Large intestine (tissue), 3 donors: ENCODE measurements around the gene WDR53. TPM values are rescaled to one million over a fixed set of nuclear protein-coding genes. Genes with fewer than 3 reads are reported as not detected.

ENCODE experiments used
- DNase-seq, 2 donors: peaks; one replicate each; pipeline versions ENCODE4 v3.0.0 to v3.0.0-alpha.2; 2013
- H3K27ac ChIP-seq: one replicate; pipeline ENCODE4 v1.5.1; 2013; ENCODE audit warnings: low read length
- H3K27me3 ChIP-seq: 2 replicates; pipeline ENCODE4 v1.6.1; 2013; ENCODE audit warnings: low read length; ENCODE audit not compliant: control insufficient read depth, insufficient read depth
- H3K36me3 ChIP-seq: 2 replicates; pipeline ENCODE4 v1.6.1; 2013; ENCODE audit warnings: low read length; ENCODE audit not compliant: control insufficient read depth, insufficient read depth
- H3K4me1 ChIP-seq: one replicate; pipeline ENCODE4 v1.6.1; 2013; ENCODE audit warnings: low read length; ENCODE audit not compliant: control insufficient read depth, insufficient read depth
- H3K4me3 ChIP-seq: one replicate; pipeline ENCODE4 v1.5.1; 2013; ENCODE audit warnings: low read length
- H3K9me3 ChIP-seq: one replicate; pipeline ENCODE4 v1.6.1; 2013; ENCODE audit warnings: mild to moderate bottlenecking, low read depth, low read length, moderate library complexity; ENCODE audit not compliant: control insufficient read depth
- WGBS: methylation state at CpG from one replicate; pipeline ENCODE4 v1.1.5; 2013; ENCODE audit warnings: low lambda C conversion rate; ENCODE audit not compliant: insufficient coverage; 5-methylcytosine and 5-hydroxymethylcytosine counted together
- polyA plus RNA-seq: library from polyadenylated mRNA; unstranded; fragments of 120-200 nt; gene quantifications from one replicate; pipeline ENCODE4 v1.2.1, GENCODE V29; 2013

WDR53 gene
- polyA plus RNA-seq, 1 donor = 9.2 TPM

- Histone ChIP-seq H3K4me1 (no peaks in the 10 kb centered on the region), H3K9me3 (peaks cover 3% of the 10 kb centered on the region), H3K36me3 (no peaks in the 10 kb centered on the region), H3K4me3 (no peak overlapping the region), H3K27ac (no peak overlapping the region), H3K27me3 (no peaks in the 10 kb centered on the region)
- DNase-seq = no peak
- WGBS = no CpG with 5 or more reads among the region's 5 CpGs
Measured at GRCh38 chr3:196546537-196546936, 21.8 kb downstream of the WDR53 start.

- Histone ChIP-seq H3K4me1 (no peaks in the 10 kb centered on the region), H3K9me3 (peaks cover 3% of the 10 kb centered on the region), H3K36me3 (no peaks in the 10 kb centered on the region), H3K4me3 (no peak overlapping the region), H3K27me3 (no peaks in the 10 kb centered on the region), H3K27ac (no peak overlapping the region)
- no peak for DNase-seq
- WGBS = no CpG with 5 or more reads among the region's 2 CpGs
Measured at GRCh38 chr3:196544491-196544992, 23.8 kb downstream of the WDR53 start.

GRCh38 chr3:196541684-196542445 lies 26.5 kb downstream of the WDR53 start:
- no peaks in the 10 kb centered on the region for H3K4me1 ChIP-seq
- H3K9me3 ChIP-seq = peaks cover 3% of the 10 kb centered on the region
- no peak for DNase-seq
- no peaks in the 10 kb centered on the region for H3K36me3 ChIP-seq
- WGBS = 90% methylated on average over 1 of the region's 6 CpGs
- no peak overlapping the region for H3K27ac ChIP-seq
- no peak overlapping the region for H3K4me3 ChIP-seq
- H3K27me3 ChIP-seq = no peaks in the 10 kb centered on the region

- Histone ChIP-seq H3K36me3 (no peaks in the 10 kb centered on the region), H3K4me3 (no peak overlapping the region), H3K4me1 (no peaks in the 10 kb centered on the region), H3K9me3 (no peaks in the 10 kb centered on the region), H3K27me3 (peaks cover 4% of the 10 kb centered on the region), H3K27ac (no peak overlapping the region)
- DNase-seq = no peak
- WGBS = no CpG with 5 or more reads among the region's 18 CpGs
Measured at GRCh38 chr3:196537319-196537984, 30.9 kb downstream of the WDR53 start.

GRCh38 chr3:196533260-196533681 lies 35.1 kb downstream of the WDR53 start:
- H3K27ac ChIP-seq = no peak overlapping the region
- no peak overlapping the region for H3K4me3 ChIP-seq
- no peaks in the 10 kb centered on the region for H3K9me3 ChIP-seq
- H3K36me3 ChIP-seq = no peaks in the 10 kb centered on the region
- no CpG with 5 or more reads among the region's 14 CpGs for WGBS
- no peaks in the 10 kb centered on the region for H3K4me1 ChIP-seq
- DNase-seq = no peak
- H3K27me3 ChIP-seq = peaks cover 4% of the 10 kb centered on the region

- 100% methylated on average over 1 of the region's 4 CpGs for WGBS
- Histone ChIP-seq H3K27me3 (peaks cover 4% of the 10 kb centered on the region), H3K9me3 (no peaks in the 10 kb centered on the region), H3K36me3 (no peaks in the 10 kb centered on the region), H3K4me3 (no peak overlapping the region), H3K27ac (no peak overlapping the region), H3K4me1 (no peaks in the 10 kb centered on the region)
- DNase-seq = no peak
Measured at GRCh38 chr3:196531418-196531817, 36.9 kb downstream of the WDR53 start.

GRCh38 chr3:196528639-196529233 lies 39.6 kb downstream of the WDR53 start:
- H3K36me3 ChIP-seq = no peaks in the 10 kb centered on the region
- no peaks in the 10 kb centered on the region for H3K9me3 ChIP-seq
- no peaks in the 10 kb centered on the region for H3K4me1 ChIP-seq
- peak; percentile 59 to 76 for DNase-seq
- peaks cover 4% of the 10 kb centered on the region for H3K27me3 ChIP-seq
- peak overlapping the region; percentile 46 for H3K4me3 ChIP-seq
- no CpG with 5 or more reads among the region's 52 CpGs for WGBS
- H3K27ac ChIP-seq = no peak overlapping the region

- Histone ChIP-seq H3K27me3 (no peaks in the 10 kb centered on the region), H3K9me3 (peaks cover 2% of the 10 kb centered on the region), H3K4me1 (no peaks in the 10 kb centered on the region), H3K4me3 (no peak overlapping the region), H3K36me3 (no peaks in the 10 kb centered on the region), H3K27ac (no peak overlapping the region)
- DNase-seq = no peak
- WGBS = no CpG with 5 or more reads among the region's 4 CpGs
Measured at GRCh38 chr3:196525141-196525540, 43.2 kb downstream of the WDR53 start.

GRCh38 chr3:196524527-196524926 lies 43.8 kb downstream of the WDR53 start:
- no peak for DNase-seq
- H3K4me1 ChIP-seq = no peaks in the 10 kb centered on the region
- H3K36me3 ChIP-seq = no peaks in the 10 kb centered on the region
- no peak overlapping the region for H3K4me3 ChIP-seq
- H3K9me3 ChIP-seq = peaks cover 8% of the 10 kb centered on the region
- H3K27ac ChIP-seq = no peak overlapping the region
- H3K27me3 ChIP-seq = no peaks in the 10 kb centered on the region
- no CpG with 5 or more reads among the region's 5 CpGs for WGBS

- Histone ChIP-seq H3K4me1 (no peaks in the 10 kb centered on the region), H3K27me3 (no peaks in the 10 kb centered on the region), H3K9me3 (peaks cover 8% of the 10 kb centered on the region), H3K36me3 (no peaks in the 10 kb centered on the region), H3K27ac (no peak overlapping the region), H3K4me3 (no peak overlapping the region)
- no CpG with 5 or more reads among the region's 4 CpGs for WGBS
- DNase-seq = no peak
Measured at GRCh38 chr3:196523841-196524240, 44.5 kb downstream of the WDR53 start.
